ENCODE measurements around the gene KIF23.

DNA sequence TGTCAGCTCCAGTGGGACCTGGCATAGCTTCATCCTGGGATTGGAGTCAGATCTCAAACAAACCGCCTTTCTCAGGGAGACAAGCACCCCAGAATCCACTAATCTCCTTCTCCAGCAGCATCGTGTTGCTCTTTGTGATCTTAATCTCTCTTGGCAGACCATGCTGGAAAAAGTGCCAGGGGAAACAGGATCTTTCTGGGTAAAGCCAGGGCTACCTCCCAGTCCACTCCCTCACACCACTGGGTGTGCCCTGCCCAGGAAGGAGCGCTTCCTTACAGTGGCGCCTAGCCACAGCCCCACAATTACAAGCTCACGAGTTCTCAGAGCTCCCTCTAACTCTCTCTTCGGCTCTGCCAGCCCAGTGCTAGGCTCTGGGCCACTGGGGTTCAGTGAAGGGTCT is 70.7 kb downstream of the KIF23 start:
- TF ChIP-seq, protein P1, sequence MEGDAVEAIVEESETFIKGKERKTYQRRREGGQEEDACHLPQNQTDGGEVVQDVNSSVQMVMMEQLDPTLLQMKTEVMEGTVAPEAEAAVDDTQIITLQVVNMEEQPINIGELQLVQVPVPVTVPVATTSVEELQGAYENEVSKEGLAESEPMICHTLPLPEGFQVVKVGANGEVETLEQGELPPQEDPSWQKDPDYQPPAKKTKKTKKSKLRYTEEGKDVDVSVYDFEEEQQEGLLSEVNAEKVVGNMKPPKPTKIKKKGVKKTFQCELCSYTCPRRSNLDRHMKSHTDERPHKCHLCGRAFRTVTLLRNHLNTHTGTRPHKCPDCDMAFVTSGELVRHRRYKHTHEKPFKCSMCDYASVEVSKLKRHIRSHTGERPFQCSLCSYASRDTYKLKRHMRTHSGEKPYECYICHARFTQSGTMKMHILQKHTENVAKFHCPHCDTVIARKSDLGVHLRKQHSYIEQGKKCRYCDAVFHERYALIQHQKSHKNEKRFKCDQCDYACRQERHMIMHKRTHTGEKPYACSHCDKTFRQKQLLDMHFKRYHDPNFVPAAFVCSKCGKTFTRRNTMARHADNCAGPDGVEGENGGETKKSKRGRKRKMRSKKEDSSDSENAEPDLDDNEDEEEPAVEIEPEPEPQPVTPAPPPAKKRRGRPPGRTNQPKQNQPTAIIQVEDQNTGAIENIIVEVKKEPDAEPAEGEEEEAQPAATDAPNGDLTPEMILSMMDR (conservative IDR thresholded peaks at IDR 0.05; ENCODE audit: low read depth in 2 of 2) = no peak
- TF ChIP-seq EZH2 (IDR thresholded peaks at IDR 0.05; ENCODE audit: low read depth, unreplicated experiment) (no peak), EZH2phosphoT487 (IDR thresholded peaks at IDR 0.05; ENCODE audit: unreplicated experiment) (no peak), POLR2AphosphoS5 (IDR thresholded peaks at IDR 0.05; ENCODE audit: low read depth) (no peak), ZNF114 (CRISPR knock-in tag; IDR thresholded peaks at IDR 0.05) (no peak), CREB1 (CRISPR knock-in tag; IDR thresholded peaks at IDR 0.05; ENCODE audit: low read depth) (no peak), ZNF331 (CRISPR knock-in tag; IDR thresholded peaks at IDR 0.05; ENCODE audit: low read depth) (no peak), JUNB (IDR thresholded peaks at IDR 0.05; ENCODE audit: unreplicated experiment) (no peak), STAT1 (IDR thresholded peaks at IDR 0.05; ENCODE audit: unreplicated experiment) (no peak)
- TF ChIP-seq, protein P2, sequence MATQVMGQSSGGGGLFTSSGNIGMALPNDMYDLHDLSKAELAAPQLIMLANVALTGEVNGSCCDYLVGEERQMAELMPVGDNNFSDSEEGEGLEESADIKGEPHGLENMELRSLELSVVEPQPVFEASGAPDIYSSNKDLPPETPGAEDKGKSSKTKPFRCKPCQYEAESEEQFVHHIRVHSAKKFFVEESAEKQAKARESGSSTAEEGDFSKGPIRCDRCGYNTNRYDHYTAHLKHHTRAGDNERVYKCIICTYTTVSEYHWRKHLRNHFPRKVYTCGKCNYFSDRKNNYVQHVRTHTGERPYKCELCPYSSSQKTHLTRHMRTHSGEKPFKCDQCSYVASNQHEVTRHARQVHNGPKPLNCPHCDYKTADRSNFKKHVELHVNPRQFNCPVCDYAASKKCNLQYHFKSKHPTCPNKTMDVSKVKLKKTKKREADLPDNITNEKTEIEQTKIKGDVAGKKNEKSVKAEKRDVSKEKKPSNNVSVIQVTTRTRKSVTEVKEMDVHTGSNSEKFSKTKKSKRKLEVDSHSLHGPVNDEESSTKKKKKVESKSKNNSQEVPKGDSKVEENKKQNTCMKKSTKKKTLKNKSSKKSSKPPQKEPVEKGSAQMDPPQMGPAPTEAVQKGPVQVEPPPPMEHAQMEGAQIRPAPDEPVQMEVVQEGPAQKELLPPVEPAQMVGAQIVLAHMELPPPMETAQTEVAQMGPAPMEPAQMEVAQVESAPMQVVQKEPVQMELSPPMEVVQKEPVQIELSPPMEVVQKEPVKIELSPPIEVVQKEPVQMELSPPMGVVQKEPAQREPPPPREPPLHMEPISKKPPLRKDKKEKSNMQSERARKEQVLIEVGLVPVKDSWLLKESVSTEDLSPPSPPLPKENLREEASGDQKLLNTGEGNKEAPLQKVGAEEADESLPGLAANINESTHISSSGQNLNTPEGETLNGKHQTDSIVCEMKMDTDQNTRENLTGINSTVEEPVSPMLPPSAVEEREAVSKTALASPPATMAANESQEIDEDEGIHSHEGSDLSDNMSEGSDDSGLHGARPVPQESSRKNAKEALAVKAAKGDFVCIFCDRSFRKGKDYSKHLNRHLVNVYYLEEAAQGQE (IDR thresholded peaks at IDR 0.05; ENCODE audit: unreplicated experiment) = no peak
- TF ChIP-seq, protein P3, sequence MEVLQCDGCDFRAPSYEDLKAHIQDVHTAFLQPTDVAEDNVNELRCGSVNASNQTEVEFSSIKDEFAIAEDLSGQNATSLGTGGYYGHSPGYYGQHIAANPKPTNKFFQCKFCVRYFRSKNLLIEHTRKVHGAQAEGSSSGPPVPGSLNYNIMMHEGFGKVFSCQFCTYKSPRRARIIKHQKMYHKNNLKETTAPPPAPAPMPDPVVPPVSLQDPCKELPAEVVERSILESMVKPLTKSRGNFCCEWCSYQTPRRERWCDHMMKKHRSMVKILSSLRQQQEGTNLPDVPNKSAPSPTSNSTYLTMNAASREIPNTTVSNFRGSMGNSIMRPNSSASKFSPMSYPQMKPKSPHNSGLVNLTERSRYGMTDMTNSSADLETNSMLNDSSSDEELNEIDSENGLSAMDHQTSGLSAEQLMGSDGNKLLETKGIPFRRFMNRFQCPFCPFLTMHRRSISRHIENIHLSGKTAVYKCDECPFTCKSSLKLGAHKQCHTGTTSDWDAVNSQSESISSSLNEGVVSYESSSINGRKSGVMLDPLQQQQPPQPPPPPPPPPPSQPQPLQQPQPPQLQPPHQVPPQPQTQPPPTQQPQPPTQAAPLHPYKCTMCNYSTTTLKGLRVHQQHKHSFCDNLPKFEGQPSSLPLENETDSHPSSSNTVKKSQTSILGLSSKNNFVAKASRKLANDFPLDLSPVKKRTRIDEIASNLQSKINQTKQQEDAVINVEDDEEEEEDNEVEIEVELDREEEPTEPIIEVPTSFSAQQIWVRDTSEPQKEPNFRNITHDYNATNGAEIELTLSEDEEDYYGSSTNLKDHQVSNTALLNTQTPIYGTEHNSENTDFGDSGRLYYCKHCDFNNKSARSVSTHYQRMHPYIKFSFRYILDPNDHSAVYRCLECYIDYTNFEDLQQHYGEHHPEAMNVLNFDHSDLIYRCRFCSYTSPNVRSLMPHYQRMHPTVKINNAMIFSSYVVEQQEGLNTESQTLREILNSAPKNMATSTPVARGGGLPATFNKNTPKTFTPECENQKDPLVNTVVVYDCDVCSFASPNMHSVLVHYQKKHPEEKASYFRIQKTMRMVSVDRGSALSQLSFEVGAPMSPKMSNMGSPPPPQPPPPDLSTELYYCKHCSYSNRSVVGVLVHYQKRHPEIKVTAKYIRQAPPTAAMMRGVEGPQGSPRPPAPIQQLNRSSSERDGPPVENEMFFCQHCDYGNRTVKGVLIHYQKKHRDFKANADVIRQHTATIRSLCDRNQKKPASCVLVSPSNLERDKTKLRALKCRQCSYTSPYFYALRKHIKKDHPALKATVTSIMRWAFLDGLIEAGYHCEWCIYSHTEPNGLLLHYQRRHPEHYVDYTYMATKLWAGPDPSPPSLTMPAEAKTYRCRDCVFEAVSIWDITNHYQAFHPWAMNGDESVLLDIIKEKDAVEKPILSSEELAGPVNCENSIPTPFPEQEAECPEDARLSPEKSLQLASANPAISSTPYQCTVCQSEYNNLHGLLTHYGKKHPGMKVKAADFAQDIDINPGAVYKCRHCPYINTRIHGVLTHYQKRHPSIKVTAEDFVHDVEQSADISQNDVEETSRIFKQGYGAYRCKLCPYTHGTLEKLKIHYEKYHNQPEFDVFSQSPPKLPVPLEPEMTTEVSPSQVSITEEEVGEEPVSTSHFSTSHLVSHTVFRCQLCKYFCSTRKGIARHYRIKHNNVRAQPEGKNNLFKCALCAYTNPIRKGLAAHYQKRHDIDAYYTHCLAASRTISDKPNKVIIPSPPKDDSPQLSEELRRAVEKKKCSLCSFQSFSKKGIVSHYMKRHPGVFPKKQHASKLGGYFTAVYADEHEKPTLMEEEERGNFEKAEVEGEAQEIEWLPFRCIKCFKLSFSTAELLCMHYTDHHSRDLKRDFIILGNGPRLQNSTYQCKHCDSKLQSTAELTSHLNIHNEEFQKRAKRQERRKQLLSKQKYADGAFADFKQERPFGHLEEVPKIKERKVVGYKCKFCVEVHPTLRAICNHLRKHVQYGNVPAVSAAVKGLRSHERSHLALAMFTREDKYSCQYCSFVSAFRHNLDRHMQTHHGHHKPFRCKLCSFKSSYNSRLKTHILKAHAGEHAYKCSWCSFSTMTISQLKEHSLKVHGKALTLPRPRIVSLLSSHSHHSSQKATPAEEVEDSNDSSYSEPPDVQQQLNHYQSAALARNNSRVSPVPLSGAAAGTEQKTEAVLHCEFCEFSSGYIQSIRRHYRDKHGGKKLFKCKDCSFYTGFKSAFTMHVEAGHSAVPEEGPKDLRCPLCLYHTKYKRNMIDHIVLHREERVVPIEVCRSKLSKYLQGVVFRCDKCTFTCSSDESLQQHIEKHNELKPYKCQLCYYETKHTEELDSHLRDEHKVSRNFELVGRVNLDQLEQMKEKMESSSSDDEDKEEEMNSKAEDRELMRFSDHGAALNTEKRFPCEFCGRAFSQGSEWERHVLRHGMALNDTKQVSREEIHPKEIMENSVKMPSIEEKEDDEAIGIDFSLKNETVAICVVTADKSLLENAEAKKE (CRISPR knock-in tag; IDR thresholded peaks at IDR 0.05) = no peak
- TF ChIP-seq, protein P4, sequence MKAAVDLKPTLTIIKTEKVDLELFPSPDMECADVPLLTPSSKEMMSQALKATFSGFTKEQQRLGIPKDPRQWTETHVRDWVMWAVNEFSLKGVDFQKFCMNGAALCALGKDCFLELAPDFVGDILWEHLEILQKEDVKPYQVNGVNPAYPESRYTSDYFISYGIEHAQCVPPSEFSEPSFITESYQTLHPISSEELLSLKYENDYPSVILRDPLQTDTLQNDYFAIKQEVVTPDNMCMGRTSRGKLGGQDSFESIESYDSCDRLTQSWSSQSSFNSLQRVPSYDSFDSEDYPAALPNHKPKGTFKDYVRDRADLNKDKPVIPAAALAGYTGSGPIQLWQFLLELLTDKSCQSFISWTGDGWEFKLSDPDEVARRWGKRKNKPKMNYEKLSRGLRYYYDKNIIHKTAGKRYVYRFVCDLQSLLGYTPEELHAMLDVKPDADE (IDR thresholded peaks at IDR 0.05) = no peak

All from GM23338 (cell line).